Endometrial microvascular endothelial cells (primary cell): ENCODE measurements around the gene RNF225. TPM values are rescaled to one million over a fixed set of nuclear protein-coding genes. Genes with fewer than 3 reads are reported as not detected.
"Not testable (repeated sequence)": the region's sequence is repeated elsewhere in the genome, so short reads cannot be mapped to it uniquely, and the experiment has no call there.

Experiments
- in situ Hi-C: cut with HindIII; loops from 2 replicates; pipeline ENCODE4 v1.10.0; 2017; ENCODE audit warnings: low sequenced_read_pairs, low pct_unique_long_range_greater_than_20kb; ENCODE audit errors: inconsistent ontology term
- total RNA-seq: library from RNA; depleted of rRNA; stranded (reverse); fragments of >200 nt; gene quantifications from one replicate; pipeline ENCODE4 v1.2.3, GENCODE V29; 2015; ENCODE audit errors: inconsistent ontology term

RNF225 gene
- total RNA-seq, 1 donor from 2014 or later: not detected

- in situ Hi-C loops: no loop called here
Measured at GRCh38 chr19:58401840-58402421, 6.5 kb downstream of the RNF225 start.

GRCh38 chr19:58403920-58404478 lies 8.5 kb downstream of the RNF225 start:
- in situ Hi-C loops: not testable (repeated sequence)

- in situ Hi-C loops: no loop called here
Measured at GRCh38 chr19:58406818-58407657, 11.6 kb downstream of the RNF225 start.

GRCh38 chr19:58407658-58408151 lies 12.2 kb downstream of the RNF225 start:
- in situ Hi-C loops: no loop called here

GRCh38 chr19:58408152-58409009 lies 12.9 kb downstream of the RNF225 start, which contains the start of gene ZNF584:
ZNF584 (plus strand) TSS chr19:58408649; CDS start chr19:58409148, 499 bp downstream.
- in situ Hi-C loops: no loop called here

- in situ Hi-C loops: no loop called here
Measured at GRCh38 chr19:58409010-58409790, 13.7 kb downstream of the RNF225 start.

- in situ Hi-C loops: no loop called here
Measured at GRCh38 chr19:58416604-58417003, 21.1 kb downstream of the RNF225 start.

GRCh38 chr19:58417071-58417470 lies 21.6 kb downstream of the RNF225 start:
- in situ Hi-C loops: no loop called here

GRCh38 chr19:58428617-58429016 lies 33.2 kb downstream of the RNF225 start:
- in situ Hi-C loops: no loop called here

GRCh38 chr19:58429745-58430144 lies 34.3 kb downstream of the RNF225 start:
- in situ Hi-C loops: no loop called here

GRCh38 chr19:58434217-58434616 lies 38.8 kb downstream of the RNF225 start:
- in situ Hi-C loops: no loop called here

GRCh38 chr19:58439576-58440554 lies 44.4 kb downstream of the RNF225 start, which contains the start of gene ZNF132:
ZNF132 (minus strand) TSS chr19:58440153; CDS start chr19:58439821, 332 bp downstream.
- in situ Hi-C loops: no loop called here

GRCh38 chr19:58440556-58440955 lies 45.1 kb downstream of the RNF225 start:
- in situ Hi-C loops: no loop called here

GRCh38 chr19:58442986-58443385 lies 47.5 kb downstream of the RNF225 start:
- in situ Hi-C loops: not testable (repeated sequence)
